CD1c-positive myeloid dendritic cell (primary cell): ENCODE data around the gene SHISA5.
"Not testable (repeated sequence)": the region's sequence is repeated elsewhere in the genome, so short reads cannot be mapped to it uniquely, and the experiment has no call there.

Experiments
- DNase-seq: peaks from one replicate; pipeline ENCODE4 v3.0.0-alpha.2; 2016; ENCODE audit errors: extremely low spot score

Gene SHISA5

DNA sequence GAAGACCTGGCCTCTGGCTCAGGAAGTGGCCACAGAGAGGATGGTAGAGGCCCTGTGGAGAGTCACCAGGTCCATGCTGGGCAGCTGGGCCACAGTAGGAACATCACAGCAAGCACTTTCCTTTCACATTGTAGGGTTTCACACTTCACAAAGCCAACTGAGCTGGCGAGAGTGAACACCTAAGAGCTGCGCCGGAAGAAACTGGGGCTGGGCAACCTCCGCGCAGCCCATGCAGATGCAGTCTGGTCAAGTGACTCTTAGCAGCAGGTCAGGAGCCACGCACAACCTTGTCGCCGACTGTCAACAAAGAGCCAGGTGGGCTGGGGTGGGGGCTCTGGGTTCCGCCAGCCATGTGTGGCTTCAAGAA lies 15.3 kb upstream of the SHISA5 start:
- DNase-seq = no peak

DNA sequence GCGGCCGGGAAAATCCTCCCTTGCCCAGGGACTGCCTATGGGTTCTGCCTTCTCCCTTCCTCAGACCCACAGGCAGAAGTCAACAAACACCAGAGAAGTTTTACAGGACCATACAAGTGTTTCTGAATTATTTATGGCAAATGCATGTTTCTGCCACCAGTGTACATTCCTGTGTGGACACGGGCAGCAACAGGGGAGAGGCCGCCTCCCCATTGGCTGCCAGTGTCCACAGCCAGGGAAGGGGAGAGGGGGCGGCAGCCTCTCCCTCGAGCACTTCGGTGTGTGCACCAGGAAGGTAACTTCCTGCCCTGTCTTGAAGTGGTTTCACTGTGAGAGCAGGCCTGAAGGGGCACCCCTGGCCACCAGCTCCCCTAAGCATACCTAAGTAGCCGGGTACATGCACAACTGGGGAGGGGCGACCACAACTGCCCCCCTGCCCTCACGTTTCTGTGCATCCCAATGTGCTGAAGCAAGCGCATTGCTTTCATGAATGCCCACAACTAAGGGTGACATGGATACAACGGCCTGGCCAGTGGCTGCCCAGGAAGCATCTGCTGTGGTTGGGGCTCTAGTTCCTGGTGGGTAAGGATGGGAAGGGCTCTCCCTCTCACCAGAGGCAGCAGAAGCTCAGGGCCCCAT lies 14.8 kb upstream of the SHISA5 start:
- no peak for DNase-seq

DNA sequence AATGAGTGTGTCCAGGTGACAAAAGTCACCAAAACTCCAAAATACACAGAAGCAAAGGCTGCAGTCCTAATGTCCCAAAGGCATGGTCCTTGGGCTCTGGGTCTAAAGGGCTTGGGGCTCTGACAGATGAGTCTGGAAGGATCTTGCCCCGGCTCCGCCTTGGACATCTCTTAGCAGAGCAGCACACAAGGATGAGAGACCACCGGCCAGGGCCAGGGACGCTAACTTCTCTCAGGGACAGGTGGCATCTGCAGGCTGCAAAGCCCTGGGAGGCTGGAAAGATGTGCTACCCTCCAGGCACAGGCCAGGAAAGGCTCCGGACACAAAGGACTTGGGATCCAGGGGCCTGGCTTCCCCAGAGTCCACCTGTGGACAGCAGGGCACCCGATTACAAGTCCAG lies 14.1 kb upstream of the SHISA5 start:
- no peak for DNase-seq

DNA sequence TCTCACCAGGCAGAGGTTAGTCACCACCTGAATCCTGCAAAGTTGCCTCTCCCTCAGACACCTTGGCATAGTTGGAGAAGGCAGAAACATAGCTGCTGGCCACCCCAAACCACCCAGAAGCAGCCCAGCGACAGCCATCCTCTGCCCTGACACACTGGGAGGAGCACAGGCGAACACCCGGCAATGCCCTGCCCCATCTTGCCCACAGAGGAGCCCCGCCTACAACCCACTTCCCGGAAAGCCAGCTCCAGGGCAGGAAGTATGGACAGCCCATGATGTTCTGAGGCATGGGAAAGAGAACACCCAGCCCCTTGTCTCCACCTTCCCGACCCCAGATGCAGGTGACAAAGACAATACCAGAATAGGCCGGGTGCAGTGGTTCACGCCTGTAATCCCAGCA lies 12.6 kb upstream of the SHISA5 start:
- DNase-seq = no peak

- no peak for DNase-seq
Measured at GRCh38 chr3:48514431-48515227, 10.7 kb upstream of the SHISA5 start.

GRCh38 chr3:48511551-48511950 lies 7.6 kb upstream of the SHISA5 start:
- DNase-seq = no peak

GRCh38 chr3:48507256-48508061 lies 3.5 kb upstream of the SHISA5 start:
- peak; percentile 51 for DNase-seq

GRCh38 chr3:48505968-48506504 lies 2.1 kb upstream of the SHISA5 start:
- no peak for DNase-seq

DNA sequence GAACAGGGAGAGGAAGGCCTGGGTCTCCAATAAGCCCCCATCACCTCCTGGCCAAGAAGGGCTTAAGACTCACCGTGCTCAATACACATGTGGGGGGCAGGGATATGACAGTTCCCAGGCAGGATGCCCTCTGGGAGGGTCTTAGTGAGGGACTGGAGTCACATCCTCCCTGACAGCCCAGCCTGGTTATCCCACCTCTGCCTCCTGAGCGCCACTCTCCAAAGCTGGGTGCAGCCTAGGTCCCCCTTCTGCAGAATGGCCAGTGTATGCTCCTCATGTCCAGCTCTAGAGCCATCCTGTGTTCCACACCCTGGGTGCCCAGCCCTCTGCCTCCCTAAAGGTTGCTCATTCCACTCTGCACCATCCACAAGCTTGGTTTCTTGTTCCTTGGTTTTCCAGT lies 1.2 kb upstream of the SHISA5 start:
- no peak for DNase-seq

GRCh38 chr3:48503401-48504050 lies 448 bp downstream of the SHISA5 start:
- DNase-seq = no peak

DNA sequence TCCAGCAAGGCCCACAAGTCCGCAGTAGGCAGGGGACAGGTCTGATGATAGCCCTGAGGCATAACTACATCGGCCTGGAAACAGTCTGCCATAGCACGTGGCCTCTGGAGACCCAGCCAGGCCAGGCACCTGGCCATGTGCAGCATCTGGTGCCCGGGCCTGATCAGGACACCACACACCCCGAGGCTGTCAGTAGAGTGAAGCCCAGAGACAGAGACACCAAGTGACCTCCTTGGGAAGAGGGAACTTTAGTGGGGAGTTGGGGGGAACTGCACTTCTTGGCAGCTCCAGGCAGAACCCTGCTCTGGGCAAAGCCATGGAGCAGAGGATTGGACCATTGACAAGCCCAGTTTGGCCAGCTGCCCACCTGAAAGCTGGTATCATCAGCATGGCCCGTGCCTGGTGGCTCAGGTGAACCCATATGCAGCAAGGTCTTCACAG lies 1.2 kb downstream of the SHISA5 start:
- DNase-seq = no peak

DNA sequence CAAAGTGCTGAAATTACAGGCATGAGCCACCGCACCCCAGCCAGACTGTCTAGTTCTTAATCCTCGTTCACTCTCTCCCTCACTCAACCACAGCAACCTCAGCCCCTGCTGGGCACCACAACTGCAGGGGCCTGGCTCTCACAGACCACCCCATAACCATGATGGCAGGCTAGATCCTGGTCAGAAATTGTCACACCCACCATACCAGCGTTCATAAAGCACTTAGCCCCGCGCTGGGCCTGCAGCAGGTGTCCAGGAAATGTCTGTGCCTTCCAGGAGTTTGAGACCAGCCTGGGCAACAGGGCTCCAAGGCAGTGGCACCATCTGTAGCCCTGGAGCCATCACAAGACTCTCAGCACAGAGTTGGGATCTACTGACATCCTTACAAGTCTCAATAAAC lies 1.9 kb downstream of the SHISA5 start:
- DNase-seq = no peak

GRCh38 chr3:48501196-48501595 lies 2.8 kb downstream of the SHISA5 start:
- DNase-seq = no peak

DNA sequence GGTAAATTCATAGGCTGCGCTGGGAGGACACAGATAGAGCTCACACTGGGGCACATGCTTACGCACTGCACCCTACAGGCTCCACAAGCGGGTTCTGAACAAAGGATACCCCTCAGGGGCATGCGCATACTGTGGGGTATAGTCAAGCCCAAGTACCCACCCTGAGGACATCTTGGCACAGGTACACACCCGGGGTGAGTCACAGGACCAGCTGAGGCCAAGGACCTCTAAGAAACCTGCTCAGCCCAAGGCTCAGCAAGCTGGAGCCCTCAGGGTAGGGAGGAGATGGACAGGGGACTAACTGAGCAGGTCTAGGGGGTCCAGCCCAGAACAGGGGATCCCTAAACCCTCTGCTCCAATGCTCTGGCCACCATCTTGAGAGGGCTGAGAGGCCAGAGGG lies 3.3 kb downstream of the SHISA5 start:
- no peak for DNase-seq

- DNase-seq = no peak
Measured at GRCh38 chr3:48493203-48493501, 10.8 kb downstream of the SHISA5 start.

GRCh38 chr3:48492461-48493202 lies 11.3 kb downstream of the SHISA5 start:
- DNase-seq = peak; percentile 70

GRCh38 chr3:48486952-48487351 lies 17.0 kb downstream of the SHISA5 start:
- no peak for DNase-seq

GRCh38 chr3:48482822-48483221 lies 21.2 kb downstream of the SHISA5 start:
- not testable (repeated sequence) for DNase-seq

DNA sequence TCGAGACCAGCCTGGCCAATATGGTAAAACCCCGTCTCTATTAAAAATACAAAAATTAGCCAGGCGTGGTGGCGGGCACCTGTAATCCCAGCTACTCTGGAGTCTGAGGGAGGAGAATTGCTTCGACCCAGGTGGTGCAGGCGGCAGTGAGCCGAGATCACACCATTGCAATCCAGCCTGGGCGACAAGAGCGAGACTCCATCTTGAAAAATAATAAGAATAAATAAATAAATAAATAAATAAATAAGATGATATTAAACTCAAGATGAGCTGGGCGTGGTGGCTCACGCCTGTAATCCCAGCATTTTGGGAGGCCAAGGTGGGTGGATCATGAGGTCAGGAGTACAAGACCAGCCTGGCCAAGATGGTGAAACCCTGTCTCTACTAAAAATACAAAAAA lies 23.1 kb downstream of the SHISA5 start:
- not testable (repeated sequence) for DNase-seq

- DNase-seq = peak; percentile 13
Measured at GRCh38 chr3:48478626-48479555, 25.1 kb downstream of the SHISA5 start.
